Stomach smooth muscle (tissue), 2 donors: ENCODE results near the gene COQ8A.

Source experiments
- H3K27ac ChIP-seq: one replicate; pipeline ENCODE4 v1.7.0; 2013; ENCODE audit warnings: mild to moderate bottlenecking, low read length, inconsistent platforms
- H3K27me3 ChIP-seq, 2 donors: one replicate each; pipeline ENCODE4 v1.7.0; 2013; ENCODE audit warnings: low read length in 2 of 2; ENCODE audit not compliant: insufficient read depth in 2 of 2, control insufficient read depth in 1 of 2
- H3K36me3 ChIP-seq, 2 donors: one replicate each; pipeline ENCODE4 v1.7.0; 2013; ENCODE audit warnings: low read length in 2 of 2; ENCODE audit not compliant: control insufficient read depth in 2 of 2, insufficient read depth in 2 of 2
- H3K4me1 ChIP-seq: one replicate; pipeline ENCODE4 v1.7.0; 2013; ENCODE audit warnings: low read length; ENCODE audit not compliant: control insufficient read depth, insufficient read depth
- H3K4me3 ChIP-seq, 2 donors: one replicate each; pipeline ENCODE4 v1.7.0; 2013; ENCODE audit warnings: low read length in 2 of 2
- H3K9ac ChIP-seq, 2 donors: one replicate each; pipeline ENCODE4 v1.7.0; 2013; ENCODE audit warnings: low read length in 2 of 2, mild to moderate bottlenecking in 1 of 2
- H3K9me3 ChIP-seq, 2 donors: one replicate each; pipeline ENCODE4 v1.7.0; 2013; ENCODE audit warnings: low read length in 2 of 2; ENCODE audit not compliant: control insufficient read depth in 2 of 2
- donor health status: healthy.
- donor health status: Pancreatic carcinoma.

The COQ8A gene

DNA sequence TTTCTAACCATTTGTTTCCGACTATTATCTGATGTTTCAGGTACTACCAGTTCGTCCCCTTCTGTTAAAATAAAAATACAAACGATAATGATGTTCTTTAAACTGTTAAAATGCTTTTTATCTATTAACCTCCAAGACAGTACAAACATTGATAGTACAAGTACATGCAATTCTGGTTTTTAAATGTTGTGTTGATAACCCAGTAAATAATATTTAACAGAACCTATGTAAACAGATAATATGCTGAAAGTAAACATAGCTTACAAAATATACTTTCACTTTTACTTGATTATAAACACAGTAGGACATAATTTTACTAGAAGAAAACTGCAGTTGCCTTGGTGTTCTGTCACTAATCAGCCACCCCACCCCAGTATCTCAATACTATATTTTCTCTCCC is 76.9 kb downstream of the COQ8A start:
- Histone ChIP-seq H3K9me3 (no peaks in the 10 kb centered on the region), H3K9ac (no peak overlapping the region), H3K36me3 (peaks cover 7 to 15% of the 10 kb centered on the region in 2 donors), H3K27ac (no peak overlapping the region), H3K4me3 (no peak overlapping the region), H3K27me3 (no peaks in the 10 kb centered on the region), H3K4me1 (no peaks in the 10 kb centered on the region)

- Histone ChIP-seq H3K4me1 (no peaks in the 10 kb centered on the region), H3K27me3 (no peaks in the 10 kb centered on the region), H3K27ac (no peak overlapping the region), H3K9me3 (no peaks in the 10 kb centered on the region), H3K4me3 (no peak overlapping the region), H3K9ac (no peak overlapping the region), H3K36me3 (peaks cover 13 to 17% of the 10 kb centered on the region in 2 donors)
Observed at GRCh38 chr1:227032396-227032795, 92.3 kb downstream of the COQ8A start.

DNA sequence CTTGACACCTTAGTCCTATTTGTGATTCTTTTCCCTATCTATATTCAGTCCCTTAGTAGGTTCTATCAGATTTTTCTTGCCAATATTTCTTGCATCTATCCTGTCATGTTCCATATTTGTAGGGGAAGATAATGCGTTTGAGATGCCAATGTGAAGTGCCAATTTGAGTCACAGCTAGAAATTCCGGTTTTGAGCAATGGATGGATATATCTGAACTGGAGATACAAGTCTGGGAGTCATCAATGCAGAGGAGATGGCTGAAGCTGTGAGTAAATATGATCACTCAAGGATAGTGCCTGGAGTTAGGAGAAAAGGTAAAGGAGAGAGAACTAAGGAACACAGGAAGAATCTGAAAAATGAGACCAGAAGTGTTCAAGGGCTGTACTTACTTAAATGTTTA is 93.8 kb downstream of the COQ8A start:
- Histone ChIP-seq H3K9me3 (no peaks in the 10 kb centered on the region), H3K36me3 (peaks cover 13 to 14% of the 10 kb centered on the region in 2 donors), H3K9ac (no peak overlapping the region), H3K27ac (no peak overlapping the region), H3K4me1 (no peaks in the 10 kb centered on the region), H3K4me3 (no peak overlapping the region), H3K27me3 (no peaks in the 10 kb centered on the region)

- no peaks in the 10 kb centered on the region for H3K4me1 ChIP-seq
- H3K9me3 ChIP-seq: no peaks in the 10 kb centered on the region
- H3K9ac ChIP-seq: no peak overlapping the region
- no peaks in the 10 kb centered on the region for H3K27me3 ChIP-seq
- H3K27ac ChIP-seq: no peak overlapping the region
- H3K36me3 ChIP-seq: peaks cover 13 to 14% of the 10 kb centered on the region in 2 donors
- H3K4me3 ChIP-seq: no peak overlapping the region
Observed at GRCh38 chr1:227035316-227035715, 95.2 kb downstream of the COQ8A start.

DNA sequence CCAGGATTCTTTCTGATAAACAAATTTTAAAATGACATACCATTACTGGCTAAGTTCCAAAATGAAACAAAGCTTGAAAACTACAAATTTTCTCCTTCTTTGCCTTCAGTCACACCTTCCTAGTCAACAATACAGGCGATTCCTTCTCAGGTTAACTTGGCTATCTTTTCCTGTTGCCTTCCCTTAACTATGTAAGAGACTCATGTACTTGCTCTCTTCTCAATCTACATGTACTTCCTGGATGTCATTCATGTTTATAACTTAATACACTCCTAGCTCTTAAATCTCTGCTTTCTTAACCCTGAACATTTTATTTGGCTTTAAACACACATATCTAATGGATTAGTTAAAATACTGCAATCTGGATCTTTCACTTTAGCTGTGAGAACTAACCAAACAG is 97.0 kb downstream of the COQ8A start:
- H3K27me3 ChIP-seq: no peaks in the 10 kb centered on the region
- no peaks in the 10 kb centered on the region for H3K9me3 ChIP-seq
- H3K27ac ChIP-seq: no peak overlapping the region
- H3K4me3 ChIP-seq: no peak overlapping the region
- H3K4me1 ChIP-seq: no peaks in the 10 kb centered on the region
- peaks cover 13 to 14% of the 10 kb centered on the region in 2 donors for H3K36me3 ChIP-seq
- H3K9ac ChIP-seq: no peak overlapping the region
